T-helper 1 cell treated with Interleukin-12 subunit alpha and Interleukin-12 subunit beta and Interleukin-4 antibody, amounts not matched to agents 30 μg/mL and 1 μg/mL, for 36 hours (primary cell): ENCODE data around the gene MTHFD2L.
"Not testable (repeated sequence)": the region's sequence is repeated elsewhere in the genome, so short reads cannot be mapped to it uniquely, and the experiment has no call there.

Experiments
- H3K27ac Mint-ChIP-seq: one replicate; pipeline ENCODE4 v1.8.0; 2021; ENCODE audit warnings: mild to moderate bottlenecking, mixed read lengths
- H3K27me3 Mint-ChIP-seq: one replicate; pipeline ENCODE4 v1.8.0; 2021; ENCODE audit warnings: low read depth, mixed read lengths
- H3K36me3 Mint-ChIP-seq: one replicate; pipeline ENCODE4 v1.8.0; 2021; ENCODE audit warnings: low read depth, mixed read lengths
- H3K4me1 Mint-ChIP-seq: one replicate; pipeline ENCODE4 v1.8.0; 2021; ENCODE audit warnings: low read depth, mixed read lengths
- H3K4me3 Mint-ChIP-seq: one replicate; pipeline ENCODE4 v1.8.0; 2021; ENCODE audit warnings: mild to moderate bottlenecking, moderate library complexity, mixed read lengths
- H3K9me3 Mint-ChIP-seq: one replicate; pipeline ENCODE4 v1.8.0; 2021; ENCODE audit warnings: mixed read lengths

MTHFD2L gene

DNA sequence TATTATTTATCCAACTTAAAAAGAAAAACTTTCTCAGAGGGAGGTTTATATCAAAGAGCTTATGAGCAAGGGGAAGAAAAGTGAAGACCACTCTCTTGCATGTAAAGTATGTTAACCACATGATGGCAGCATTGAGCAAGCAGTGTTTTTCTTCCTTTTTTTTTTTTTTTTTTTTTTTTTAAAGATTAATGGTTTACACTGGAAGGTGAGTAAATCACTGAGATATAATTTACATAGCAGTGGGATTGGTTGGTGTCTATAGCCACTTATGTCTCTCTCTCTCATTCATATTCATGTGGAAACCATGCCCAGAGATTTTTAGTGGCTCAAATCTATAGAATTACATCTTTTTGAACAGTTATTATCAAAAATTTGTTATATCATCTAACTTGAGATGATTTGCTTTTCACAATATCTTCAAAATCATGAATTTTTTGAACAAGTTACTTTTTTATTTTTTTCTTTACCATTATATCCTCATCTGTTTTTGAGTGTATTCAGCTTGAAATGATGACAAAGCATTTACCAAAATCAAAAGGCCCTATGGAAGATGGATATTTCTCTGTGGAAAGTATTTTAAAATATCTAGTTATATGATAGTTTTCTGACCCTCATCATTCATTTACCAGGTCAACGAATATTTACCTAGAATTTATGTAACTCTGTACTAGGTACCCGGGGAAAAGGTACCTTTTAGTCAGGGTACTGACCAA is 31.6 kb downstream of the MTHFD2L start:
- H3K27me3 Mint-ChIP-seq, result no peaks in the 10 kb centered on the region
- H3K36me3 Mint-ChIP-seq, result no peaks in the 10 kb centered on the region
- no peak overlapping the region for H3K4me3 Mint-ChIP-seq
- H3K27ac Mint-ChIP-seq, result no peak overlapping the region
- no peaks in the 10 kb centered on the region for H3K4me1 Mint-ChIP-seq
- no peaks in the 10 kb centered on the region for H3K9me3 Mint-ChIP-seq

DNA sequence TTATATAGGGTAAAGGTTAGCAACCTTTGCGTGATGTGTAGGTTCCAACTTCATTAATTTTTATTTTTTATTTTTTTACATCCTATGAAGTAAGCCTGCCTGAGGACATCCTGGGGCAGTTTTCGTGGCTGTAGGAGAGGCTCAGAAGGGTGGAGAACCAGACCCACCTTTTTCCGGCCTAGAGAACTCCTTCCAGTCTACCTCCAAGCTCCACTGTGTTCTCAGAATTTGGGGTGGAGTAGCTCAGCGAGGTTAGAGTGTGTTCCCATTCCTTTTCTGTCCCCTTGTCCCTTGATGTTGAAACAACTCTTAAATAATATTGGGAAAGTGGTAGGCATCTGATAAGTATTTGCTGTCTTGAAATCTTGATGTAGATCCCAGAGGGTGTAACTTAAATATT is 32.4 kb downstream of the MTHFD2L start:
- Mint-ChIP-seq H3K4me1 (no peaks in the 10 kb centered on the region), H3K36me3 (no peaks in the 10 kb centered on the region), H3K9me3 (no peaks in the 10 kb centered on the region), H3K4me3 (no peak overlapping the region), H3K27me3 (no peaks in the 10 kb centered on the region), H3K27ac (no peak overlapping the region)

DNA sequence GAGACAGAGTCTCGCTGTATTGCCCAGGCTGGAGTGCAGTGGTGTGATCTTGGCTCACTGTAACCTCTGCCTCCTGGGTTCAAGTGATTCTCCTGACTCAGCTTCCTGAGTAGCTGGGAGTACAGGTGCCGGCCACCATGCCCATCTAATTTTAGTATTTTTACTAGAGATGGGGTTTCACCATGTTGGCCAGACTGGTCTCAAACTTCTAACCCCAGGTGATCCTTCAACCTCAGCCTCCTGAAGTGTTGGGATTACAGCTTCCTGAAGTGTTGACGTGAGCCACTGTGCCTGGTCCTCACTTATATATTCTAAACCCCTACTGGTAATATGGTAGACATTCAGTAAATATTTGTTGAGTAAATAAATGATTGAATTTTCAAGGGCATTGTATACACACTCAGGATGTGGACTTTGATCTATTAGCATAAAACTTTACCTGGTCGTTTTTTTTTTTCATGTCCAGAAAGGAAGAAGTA is 33.0 kb downstream of the MTHFD2L start:
- H3K9me3 Mint-ChIP-seq, result no peaks in the 10 kb centered on the region
- H3K27me3 Mint-ChIP-seq, result no peaks in the 10 kb centered on the region
- H3K4me3 Mint-ChIP-seq, result no peak overlapping the region
- H3K36me3 Mint-ChIP-seq, result no peaks in the 10 kb centered on the region
- H3K27ac Mint-ChIP-seq, result no peak overlapping the region
- no peaks in the 10 kb centered on the region for H3K4me1 Mint-ChIP-seq

DNA sequence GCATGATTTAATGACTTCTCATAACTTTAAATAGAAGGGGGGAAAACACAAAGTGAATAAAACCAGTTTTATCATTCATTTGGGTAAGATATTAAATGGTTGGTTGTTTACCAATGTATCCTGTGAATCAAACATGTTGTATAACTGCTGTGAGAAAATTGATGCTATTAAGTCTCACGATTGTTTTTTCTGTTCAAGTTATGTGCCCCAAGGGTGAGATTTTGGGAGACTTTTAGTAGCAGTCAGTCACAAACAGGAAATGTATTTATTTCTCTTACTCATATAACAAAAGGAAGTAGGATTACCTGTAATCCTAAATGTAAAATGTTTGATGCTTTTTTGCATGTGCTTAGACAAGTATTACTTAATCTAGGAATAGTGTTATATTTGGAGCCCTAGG is 39.2 kb downstream of the MTHFD2L start:
- H3K9me3 Mint-ChIP-seq, result no peaks in the 10 kb centered on the region
- H3K27me3 Mint-ChIP-seq, result no peaks in the 10 kb centered on the region
- no peak overlapping the region for H3K4me3 Mint-ChIP-seq
- H3K27ac Mint-ChIP-seq, result no peak overlapping the region
- H3K4me1 Mint-ChIP-seq, result peaks cover 5% of the 10 kb centered on the region
- no peaks in the 10 kb centered on the region for H3K36me3 Mint-ChIP-seq

DNA sequence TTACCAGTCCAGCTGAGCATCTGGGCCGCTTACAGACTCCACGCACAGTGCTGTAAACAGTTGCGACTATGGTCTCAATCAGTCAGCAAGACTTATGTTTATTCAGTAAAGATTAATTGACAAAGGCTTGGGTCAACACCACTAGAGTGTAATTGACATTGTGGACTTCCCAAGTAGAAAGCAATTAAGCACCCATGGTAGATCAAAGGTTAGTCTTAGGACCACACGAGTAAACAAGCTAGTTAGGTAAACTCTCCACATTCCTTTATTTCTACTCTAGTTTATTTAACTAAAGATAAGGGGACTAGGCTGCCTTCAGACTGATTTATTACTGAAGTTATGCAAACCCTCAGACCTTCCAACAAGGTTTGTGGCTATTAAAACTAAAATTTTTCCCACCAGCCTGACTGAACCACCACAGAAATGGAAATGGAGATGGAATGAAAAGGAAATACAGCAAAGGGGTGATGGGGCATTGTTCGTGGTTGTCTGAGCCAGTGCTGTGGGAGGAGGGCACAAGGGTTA is 44.2 kb downstream of the MTHFD2L start:
- H3K27me3 Mint-ChIP-seq, result no peaks in the 10 kb centered on the region
- H3K36me3 Mint-ChIP-seq, result no peaks in the 10 kb centered on the region
- peaks cover 10% of the 10 kb centered on the region for H3K4me1 Mint-ChIP-seq
- H3K4me3 Mint-ChIP-seq, result no peak overlapping the region
- H3K9me3 Mint-ChIP-seq, result no peaks in the 10 kb centered on the region
- no peak overlapping the region for H3K27ac Mint-ChIP-seq

DNA sequence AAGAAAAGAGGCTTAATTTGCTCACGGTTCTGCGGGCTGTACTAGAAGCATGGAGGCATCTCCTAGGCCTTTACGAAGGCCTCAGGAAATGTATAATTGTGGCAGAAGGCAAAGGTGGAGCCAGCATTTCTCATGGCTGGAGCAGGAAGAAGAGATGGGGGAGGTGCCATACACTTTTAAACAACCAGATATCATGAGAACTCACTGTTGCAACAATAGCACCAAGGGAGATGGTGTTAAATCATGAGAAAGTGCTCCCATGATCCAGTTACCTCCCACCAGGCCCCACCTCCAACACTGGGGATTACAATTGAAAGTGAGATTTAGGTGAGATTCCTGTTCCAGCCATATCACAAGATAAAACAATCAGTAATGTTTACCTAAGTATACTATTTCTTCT is 45.5 kb downstream of the MTHFD2L start:
- no peaks in the 10 kb centered on the region for H3K9me3 Mint-ChIP-seq
- H3K36me3 Mint-ChIP-seq, result no peaks in the 10 kb centered on the region
- no peaks in the 10 kb centered on the region for H3K27me3 Mint-ChIP-seq
- H3K4me1 Mint-ChIP-seq, result peaks cover 8% of the 10 kb centered on the region
- H3K4me3 Mint-ChIP-seq, result no peak overlapping the region
- H3K27ac Mint-ChIP-seq, result no peak overlapping the region

DNA sequence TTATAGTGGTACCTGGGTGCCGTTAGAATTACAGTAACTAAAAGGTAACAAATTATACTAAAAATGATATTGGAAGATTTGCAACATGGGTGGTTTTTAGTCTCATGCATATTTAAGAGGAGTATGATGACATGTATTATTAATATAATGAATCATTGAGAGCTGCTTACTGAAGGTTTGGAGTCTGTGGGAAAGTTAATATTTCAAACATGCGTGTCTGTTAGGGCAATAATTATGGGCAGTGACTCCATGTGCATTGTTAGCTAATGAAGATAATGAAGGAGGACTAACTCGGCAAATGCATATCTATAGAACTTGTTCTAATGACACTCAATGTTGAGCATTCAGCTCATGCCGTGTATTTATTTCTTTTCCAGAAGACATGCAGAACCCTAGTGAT is 47.1 kb downstream of the MTHFD2L start:
- Mint-ChIP-seq H3K9me3 (no peaks in the 10 kb centered on the region), H3K27ac (no peak overlapping the region), H3K27me3 (no peaks in the 10 kb centered on the region), H3K4me1 (peaks cover 8% of the 10 kb centered on the region), H3K36me3 (no peaks in the 10 kb centered on the region), H3K4me3 (no peak overlapping the region)

DNA sequence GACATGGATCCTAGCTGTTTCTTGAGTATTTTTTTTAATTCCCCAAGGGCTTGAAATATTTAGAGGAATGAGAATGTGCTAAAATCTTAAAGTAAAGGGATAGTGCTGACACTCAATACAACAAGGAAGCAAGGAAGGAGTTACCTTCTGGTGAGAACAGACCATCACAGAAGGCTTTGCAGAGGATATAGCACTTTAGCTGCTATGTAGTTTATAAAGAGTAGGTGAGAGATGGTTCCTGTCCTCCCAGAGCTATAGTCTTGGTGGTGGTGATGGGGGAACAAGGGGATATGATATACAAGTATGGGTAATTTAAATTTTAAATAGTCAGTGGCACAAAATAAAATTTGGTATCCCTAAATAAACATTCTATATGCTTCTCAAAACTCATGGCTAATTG is 47.6 kb downstream of the MTHFD2L start:
- H3K36me3 Mint-ChIP-seq, result no peaks in the 10 kb centered on the region
- no peaks in the 10 kb centered on the region for H3K9me3 Mint-ChIP-seq
- no peak overlapping the region for H3K4me3 Mint-ChIP-seq
- H3K27me3 Mint-ChIP-seq, result no peaks in the 10 kb centered on the region
- peaks cover 8% of the 10 kb centered on the region for H3K4me1 Mint-ChIP-seq
- H3K27ac Mint-ChIP-seq, result no peak overlapping the region

DNA sequence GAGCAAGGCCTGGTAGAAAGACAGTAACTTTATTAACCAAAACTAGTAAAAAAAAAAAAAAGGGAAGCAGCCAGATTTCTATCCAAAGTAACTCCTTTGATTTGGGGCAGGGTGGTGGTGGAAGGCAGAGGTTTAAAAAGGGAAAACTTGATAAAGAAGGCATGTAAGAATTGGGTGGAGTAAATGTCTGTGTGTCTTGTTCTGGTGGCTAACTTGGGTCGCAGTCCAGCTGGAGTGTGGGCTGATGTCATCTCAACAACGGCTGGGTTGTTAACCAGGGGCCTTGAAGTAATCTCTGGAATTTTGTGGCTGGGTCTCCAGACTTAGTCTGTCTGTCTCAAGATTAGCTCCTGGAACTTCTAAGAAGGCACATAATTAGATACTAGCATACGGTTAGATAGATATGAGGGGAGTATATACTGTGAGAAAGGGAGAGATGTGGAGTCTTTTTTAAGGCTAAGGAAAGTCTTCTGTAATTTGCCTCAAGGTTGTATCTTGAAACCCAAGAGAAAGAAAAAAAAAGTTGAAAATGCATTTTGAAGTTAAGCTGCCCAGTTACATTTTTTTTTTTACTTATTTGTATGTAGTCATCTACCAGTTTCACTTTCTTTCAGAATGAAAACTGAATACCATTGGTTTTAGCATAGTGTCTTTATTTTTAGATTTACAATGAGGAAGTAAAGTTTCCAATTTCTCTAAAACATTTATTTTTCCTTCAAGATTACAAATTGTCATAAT is 48.3 kb downstream of the MTHFD2L start:
- Mint-ChIP-seq H3K27ac (peak overlapping the region; percentile 11), H3K4me3 (peak overlapping the region; percentile 42), H3K4me1 (peaks cover 8% of the 10 kb centered on the region), H3K9me3 (no peaks in the 10 kb centered on the region), H3K27me3 (no peaks in the 10 kb centered on the region), H3K36me3 (no peaks in the 10 kb centered on the region)

DNA sequence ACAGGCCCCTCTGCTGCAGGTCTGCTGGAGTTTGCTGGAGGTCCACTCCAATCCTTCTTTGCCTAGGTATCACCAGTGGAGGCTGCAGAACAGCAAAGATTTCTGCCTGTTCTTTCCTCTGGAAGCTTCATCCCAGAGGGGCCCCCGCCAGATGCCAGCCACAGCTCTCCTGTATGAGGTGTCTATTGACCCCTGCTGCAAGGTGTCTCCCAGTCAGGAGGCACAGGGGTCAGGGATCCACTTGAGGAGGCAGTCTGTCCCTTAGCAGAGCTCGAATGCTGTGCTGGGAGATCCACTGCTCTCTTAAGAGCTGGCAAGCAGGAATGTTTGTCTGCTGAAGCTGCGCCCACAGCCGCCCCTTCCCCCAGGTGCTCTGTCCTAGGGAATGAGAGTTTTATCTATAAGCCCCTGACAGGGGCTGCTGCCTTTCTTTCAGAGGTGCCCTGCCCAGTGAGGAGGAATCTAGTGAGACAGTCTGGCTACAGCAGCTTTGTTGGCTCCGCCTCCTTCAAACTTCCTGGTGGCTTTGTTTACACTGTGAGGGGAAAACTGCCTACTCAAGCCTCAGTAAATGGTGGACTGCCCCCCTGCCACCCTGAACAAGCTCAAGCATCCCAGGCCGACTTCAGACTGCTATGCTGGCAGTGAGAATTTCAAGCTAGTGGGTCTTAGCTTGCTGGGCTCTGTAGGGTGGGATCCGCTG is 56.7 kb downstream of the MTHFD2L start:
- H3K4me3 Mint-ChIP-seq, H3K27me3 Mint-ChIP-seq, H3K27ac Mint-ChIP-seq, H3K36me3 Mint-ChIP-seq, H3K4me1 Mint-ChIP-seq: not testable (repeated sequence)
- H3K9me3 Mint-ChIP-seq, result peaks cover 10% of the 10 kb centered on the region

DNA sequence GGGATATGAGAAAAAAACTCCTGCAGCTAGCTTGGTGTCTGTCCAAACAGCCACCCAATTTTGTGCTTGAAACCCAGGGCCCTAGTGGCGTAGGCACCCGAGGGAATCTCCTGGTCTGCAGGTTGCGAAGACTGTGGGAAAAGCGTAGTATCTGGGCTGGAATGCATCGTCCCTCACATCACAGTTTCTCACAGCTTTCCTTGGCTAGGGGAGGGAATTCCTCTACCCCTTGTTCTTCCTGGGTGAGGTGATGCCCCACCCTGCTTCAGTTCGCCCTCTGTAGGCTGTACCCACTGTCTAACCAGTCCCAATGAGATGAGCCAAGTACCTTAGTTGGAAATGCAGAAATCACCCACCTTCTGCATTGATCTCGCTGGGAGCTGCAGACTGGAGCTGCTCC is 57.3 kb downstream of the MTHFD2L start:
- H3K4me3 Mint-ChIP-seq, H3K4me1 Mint-ChIP-seq, H3K27me3 Mint-ChIP-seq, H3K36me3 Mint-ChIP-seq, H3K27ac Mint-ChIP-seq: not testable (repeated sequence)
- H3K9me3 Mint-ChIP-seq, result peaks cover 10% of the 10 kb centered on the region

DNA sequence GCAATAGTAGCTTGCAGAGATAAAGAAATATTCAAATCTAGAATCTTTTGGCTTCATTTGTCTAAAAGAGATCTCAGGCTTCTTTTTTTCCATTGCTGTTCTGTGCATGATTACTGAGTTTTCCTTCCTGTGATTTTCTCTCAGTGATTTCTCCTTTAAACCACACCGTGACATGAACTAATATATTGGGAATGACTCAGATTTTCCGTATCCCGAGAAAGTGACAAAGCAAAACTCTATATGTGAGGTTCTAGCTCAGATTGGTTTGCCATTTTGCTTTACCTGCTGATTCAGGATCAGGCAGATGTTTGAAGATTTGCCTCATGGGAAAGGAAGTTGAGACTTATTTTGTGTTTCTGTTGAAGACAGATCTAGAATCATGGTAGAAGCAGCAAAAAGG is 59.4 kb downstream of the MTHFD2L start:
- no peaks in the 10 kb centered on the region for H3K27me3 Mint-ChIP-seq

DNA sequence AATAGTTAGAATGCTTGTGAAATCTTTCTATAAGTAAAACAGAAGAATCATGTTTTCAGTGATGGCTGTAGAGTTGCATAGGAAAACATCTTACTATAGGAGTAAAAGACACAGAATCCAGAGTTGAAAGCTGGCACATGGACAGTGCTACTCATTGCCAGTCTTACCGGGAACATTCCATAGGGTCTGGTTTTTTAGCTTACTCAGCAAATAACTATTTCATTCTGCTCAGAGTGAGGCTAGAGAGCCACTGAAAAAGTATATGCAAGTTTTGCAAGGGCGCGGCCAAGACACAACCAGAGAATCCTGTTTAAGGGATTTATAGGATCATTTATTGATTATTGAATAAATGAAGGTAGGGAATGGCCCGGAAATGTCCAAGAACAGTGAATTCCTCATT is 60.3 kb downstream of the MTHFD2L start:
- peaks cover 3% of the 10 kb centered on the region for H3K27me3 Mint-ChIP-seq
- peaks cover 5% of the 10 kb centered on the region for H3K4me1 Mint-ChIP-seq
- no peak overlapping the region for H3K27ac Mint-ChIP-seq
- peaks cover 3% of the 10 kb centered on the region for H3K9me3 Mint-ChIP-seq
- H3K36me3 Mint-ChIP-seq, result peaks cover 2% of the 10 kb centered on the region
- no peak overlapping the region for H3K4me3 Mint-ChIP-seq

More for the DNA sequence above, 59.4 kb downstream of the MTHFD2L start:
- peaks cover 5% of the 10 kb centered on the region for H3K4me1 Mint-ChIP-seq
- peaks cover 6% of the 10 kb centered on the region for H3K9me3 Mint-ChIP-seq
- H3K27ac Mint-ChIP-seq, result no peak overlapping the region
- no peak overlapping the region for H3K4me3 Mint-ChIP-seq
- H3K36me3 Mint-ChIP-seq, result no peaks in the 10 kb centered on the region

DNA sequence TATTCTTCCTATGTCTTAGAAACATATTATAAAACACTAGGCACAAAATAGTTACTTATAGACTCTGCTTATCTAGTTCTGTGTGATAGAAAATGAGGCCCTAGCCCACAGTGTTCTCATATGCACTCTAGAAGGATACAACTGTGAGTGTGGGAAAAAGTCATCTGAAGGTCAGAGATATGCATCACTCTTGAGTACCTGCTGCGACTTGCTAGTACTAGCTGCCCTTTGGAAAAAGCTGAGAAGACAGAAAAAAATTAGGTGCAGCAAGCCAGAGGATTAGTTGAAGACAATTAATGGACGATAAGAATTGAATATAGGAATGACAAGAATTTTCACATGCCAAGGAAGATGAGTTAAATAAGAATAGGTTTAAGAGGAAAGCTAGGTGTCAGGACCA is 61.3 kb downstream of the MTHFD2L start:
- peaks cover 2% of the 10 kb centered on the region for H3K36me3 Mint-ChIP-seq
- H3K27ac Mint-ChIP-seq, result no peak overlapping the region
- H3K27me3 Mint-ChIP-seq, result peaks cover 3% of the 10 kb centered on the region
- H3K4me3 Mint-ChIP-seq, result no peak overlapping the region
- peaks cover 3% of the 10 kb centered on the region for H3K4me1 Mint-ChIP-seq
- H3K9me3 Mint-ChIP-seq, result peaks cover 3% of the 10 kb centered on the region

DNA sequence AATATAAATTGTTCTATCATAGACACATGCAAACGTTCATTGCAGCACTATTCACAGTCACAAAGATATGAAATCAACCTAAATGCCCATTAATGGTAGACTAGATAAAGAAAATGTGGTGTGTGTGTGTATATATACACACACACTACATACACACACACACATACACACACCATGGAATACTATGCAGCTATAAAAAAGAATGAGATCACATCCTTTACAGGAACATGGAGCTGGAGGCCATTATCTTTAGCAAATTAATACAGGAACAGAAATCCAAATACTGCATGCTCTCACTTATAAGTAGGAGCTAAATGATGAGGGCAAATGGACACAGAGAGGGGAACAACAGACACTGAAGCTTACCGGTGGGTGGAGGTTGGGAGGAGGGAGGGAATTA is 65.2 kb downstream of the MTHFD2L start:
- Mint-ChIP-seq H3K36me3 (peaks cover 2% of the 10 kb centered on the region), H3K27ac (no peak overlapping the region)

More for the DNA sequence above, 65.2 kb downstream of the MTHFD2L start:
- Mint-ChIP-seq H3K4me3 (no peak overlapping the region), H3K4me1 (peaks cover 3% of the 10 kb centered on the region), H3K27me3 (peaks cover 3% of the 10 kb centered on the region), H3K9me3 (peaks cover 3% of the 10 kb centered on the region)
